ENCODE measurements around the gene FGR.
"Not testable (repeated sequence)": the region's sequence is repeated elsewhere in the genome, so short reads cannot be mapped to it uniquely, and the experiment has no call there.

Gene FGR

GRCh38 chr1:27635396-27636142, 584 bp upstream of the FGR start:
- DNase-seq (ENCODE audit: low read depth in 2 of 2) = no peak

- DNase-seq (ENCODE audit: low read depth in 2 of 2) = peak in 1 of 2 donors; percentile 32
Observed at GRCh38 chr1:27634177-27634984, 604 bp downstream of the FGR start.

- DNase-seq (ENCODE audit: low read depth in 2 of 2) = no peak
Observed at GRCh38 chr1:27633640-27634176, 1.3 kb downstream of the FGR start.

- DNase-seq (ENCODE audit: low read depth in 2 of 2) = no peak
Observed at GRCh38 chr1:27633298-27633610, 1.7 kb downstream of the FGR start.

- peak; percentile 69 to 71 for DNase-seq (ENCODE audit: low read depth in 2 of 2)
Observed at GRCh38 chr1:27632387-27633297, 2.3 kb downstream of the FGR start.

- DNase-seq (ENCODE audit: low read depth in 2 of 2) = no peak
Observed at GRCh38 chr1:27630859-27631491, 4.0 kb downstream of the FGR start.

GRCh38 chr1:27628712-27629111, 6.3 kb downstream of the FGR start:
- no peak for DNase-seq (ENCODE audit: low read depth in 2 of 2)

- not testable (repeated sequence) for DNase-seq (ENCODE audit: low read depth in 2 of 2)
Observed at GRCh38 chr1:27627733-27628132, 7.3 kb downstream of the FGR start.

GRCh38 chr1:27627061-27627460, 7.9 kb downstream of the FGR start:
- DNase-seq (ENCODE audit: low read depth in 2 of 2) = no peak

- DNase-seq (ENCODE audit: low read depth in 2 of 2) = no peak
Observed at GRCh38 chr1:27626031-27626935, 8.7 kb downstream of the FGR start.

- DNase-seq (ENCODE audit: low read depth in 2 of 2) = no peak
Observed at GRCh38 chr1:27624467-27625178, 10.4 kb downstream of the FGR start.

- DNase-seq (ENCODE audit: low read depth in 2 of 2) = no peak
Observed at GRCh38 chr1:27623327-27624212, 11.4 kb downstream of the FGR start.

- no peak for DNase-seq (ENCODE audit: low read depth in 2 of 2)
Observed at GRCh38 chr1:27622828-27623227, 12.2 kb downstream of the FGR start.

- no peak for DNase-seq (ENCODE audit: low read depth in 2 of 2)
Observed at GRCh38 chr1:27621051-27621920, 13.7 kb downstream of the FGR start.

- not testable (repeated sequence) for DNase-seq (ENCODE audit: low read depth in 2 of 2)
Observed at GRCh38 chr1:27619782-27620438, 15.1 kb downstream of the FGR start.

- DNase-seq (ENCODE audit: low read depth in 2 of 2) = no peak
Observed at GRCh38 chr1:27618341-27619082, 16.5 kb downstream of the FGR start.
